Fibroblast of skin of right biceps (primary cell): Measurements from ENCODE around the gene VGLL1.

Source experiments
- DNase-seq: peaks from one replicate; pipeline ENCODE4 v3.0.0-alpha.2; 2013

The VGLL1 gene

GRCh38 chrX:136572030-136572429 is 40.0 kb downstream of the VGLL1 start:
- DNase-seq: no peak

DNA sequence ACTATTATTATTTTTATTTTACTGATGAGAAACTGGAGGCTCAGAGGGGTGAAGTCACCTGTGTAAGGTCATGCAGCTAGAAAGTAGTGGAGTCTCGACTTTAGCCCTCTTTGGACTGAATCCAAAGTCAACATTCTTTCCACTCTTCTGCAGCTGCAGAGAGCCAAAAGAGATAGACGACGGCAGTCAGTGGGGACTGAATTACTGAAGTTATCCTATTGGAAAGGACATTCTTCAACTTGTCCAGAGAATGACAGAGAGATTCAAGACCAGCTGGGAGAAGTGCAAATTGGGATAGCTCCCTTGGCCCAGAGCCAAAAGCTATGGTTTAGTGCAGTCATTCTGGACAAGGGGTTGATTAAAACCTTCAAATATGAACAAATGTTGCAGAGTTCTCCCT is 42.5 kb downstream of the VGLL1 start:
- DNase-seq: no peak

DNA sequence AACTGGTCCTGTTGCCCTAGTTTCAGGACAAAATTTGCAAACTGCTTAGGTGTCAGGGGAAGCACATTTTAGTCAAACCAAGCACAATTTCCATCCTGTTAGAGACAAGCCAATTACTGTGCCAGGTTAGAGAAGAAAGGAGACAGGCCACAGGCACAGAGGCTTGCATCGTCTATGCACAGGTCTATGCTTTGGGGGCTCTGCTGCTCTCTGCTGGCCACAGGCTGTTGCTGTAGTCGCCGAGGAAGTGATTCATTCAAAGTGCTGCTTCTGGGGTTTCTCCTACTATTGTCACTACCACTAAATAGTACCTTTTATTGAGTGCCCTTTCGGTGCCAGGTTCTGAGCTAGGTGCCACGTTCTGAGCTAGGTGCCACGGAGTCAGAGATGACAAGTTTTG is 45.5 kb downstream of the VGLL1 start:
- peak; percentile 30 for DNase-seq

DNA sequence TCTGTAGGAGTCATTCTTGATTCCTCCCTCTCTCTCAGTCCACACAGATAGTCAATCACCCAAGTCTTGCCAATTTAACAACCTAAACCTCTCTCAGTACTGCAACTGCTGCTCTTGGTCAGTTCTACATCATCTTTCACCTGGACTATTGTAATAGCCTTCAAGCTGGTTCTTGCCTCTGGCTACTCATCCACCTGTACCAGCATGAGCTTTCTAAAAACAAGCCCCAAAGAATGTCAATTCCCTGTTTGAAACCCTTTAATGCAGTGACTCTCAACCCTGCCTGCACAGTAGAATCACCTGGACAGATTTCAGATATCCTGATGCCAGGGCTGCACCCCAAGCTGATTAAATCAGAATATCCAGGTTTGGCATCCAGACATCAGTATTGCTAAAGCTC is 48.3 kb downstream of the VGLL1 start:
- DNase-seq: no peak

- DNase-seq: no peak
Observed at GRCh38 chrX:136582624-136583023, 50.6 kb downstream of the VGLL1 start.

DNA sequence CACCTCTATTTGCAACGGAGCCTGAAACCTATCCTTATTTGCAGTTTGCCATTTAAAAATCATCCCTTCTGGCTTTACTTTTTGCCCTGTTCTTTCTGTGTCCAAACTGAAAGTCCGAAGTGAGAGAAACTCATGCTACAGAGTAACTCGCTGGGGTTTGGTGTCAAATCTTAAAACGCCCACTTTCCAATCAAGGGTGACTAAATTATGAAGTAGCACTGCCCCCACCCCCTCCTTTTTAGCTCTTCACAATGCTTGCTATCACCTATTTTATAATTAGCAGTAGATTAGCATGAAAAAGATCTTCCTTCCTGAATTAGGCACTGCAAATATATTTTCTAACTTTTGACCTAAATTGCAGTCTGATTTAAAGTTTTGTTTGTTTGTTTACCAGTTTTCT is 52.5 kb downstream of the VGLL1 start:
- DNase-seq: no peak

- DNase-seq: no peak
Observed at GRCh38 chrX:136585262-136585661, 53.2 kb downstream of the VGLL1 start.

DNA sequence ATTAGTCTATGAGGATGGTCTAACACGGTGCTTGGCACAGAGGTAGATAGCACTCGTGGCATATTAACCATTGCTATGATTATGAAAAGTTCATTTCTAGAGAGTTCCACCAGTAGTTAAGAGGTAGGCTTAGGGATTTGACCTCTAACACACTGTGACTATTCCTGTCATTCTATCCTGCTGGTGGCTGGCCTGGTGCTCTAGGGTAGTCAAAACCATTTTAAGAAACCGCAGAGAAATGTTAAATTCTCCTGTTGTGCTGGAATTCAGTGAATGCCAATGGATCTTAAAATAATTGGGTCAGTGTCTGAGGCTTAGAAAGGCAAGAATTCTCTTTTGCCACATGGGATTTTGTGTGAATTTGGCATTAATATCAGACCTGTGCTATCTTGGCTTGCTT is 53.9 kb downstream of the VGLL1 start:
- no peak for DNase-seq

- DNase-seq: no peak
Observed at GRCh38 chrX:136586386-136586785, 54.4 kb downstream of the VGLL1 start.

DNA sequence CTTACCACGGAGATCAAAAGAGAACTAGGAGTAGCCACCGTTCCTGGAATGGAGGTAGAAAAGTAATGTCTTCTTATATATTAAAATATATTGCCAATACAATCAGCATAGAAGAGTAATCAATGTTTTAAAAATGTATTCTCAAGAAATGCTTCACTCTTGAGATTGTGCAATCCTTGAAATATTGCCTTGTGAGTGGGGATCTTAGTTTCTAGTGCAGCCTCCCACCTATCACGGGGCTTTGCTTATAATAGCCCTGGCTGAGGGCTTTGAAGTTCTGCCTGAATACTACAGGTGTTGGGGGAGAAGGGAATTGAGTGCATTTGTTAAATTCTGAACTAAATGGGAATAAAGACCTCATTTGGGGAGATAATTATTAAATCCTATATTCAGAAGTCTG is 55.5 kb downstream of the VGLL1 start:
- DNase-seq: no peak

DNA sequence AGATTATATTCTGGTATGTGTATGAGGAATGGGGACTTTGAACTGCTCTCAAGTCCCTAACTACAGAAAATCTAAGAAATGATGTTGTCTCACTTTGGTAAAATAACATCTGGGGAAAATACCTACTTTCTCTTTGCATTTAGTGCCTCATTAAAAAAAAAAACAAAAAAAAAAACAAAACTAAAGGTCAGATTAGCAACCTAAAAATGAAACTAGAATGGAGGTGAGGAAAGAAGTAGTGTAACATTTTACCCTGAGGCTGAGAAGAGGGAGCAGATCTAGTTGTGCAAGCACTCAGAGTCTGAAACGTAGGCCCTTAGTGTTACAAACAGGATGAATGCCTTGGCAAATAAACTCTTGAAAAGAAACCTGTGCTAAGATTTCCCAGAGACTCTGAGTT is 56.0 kb downstream of the VGLL1 start:
- no peak for DNase-seq

DNA sequence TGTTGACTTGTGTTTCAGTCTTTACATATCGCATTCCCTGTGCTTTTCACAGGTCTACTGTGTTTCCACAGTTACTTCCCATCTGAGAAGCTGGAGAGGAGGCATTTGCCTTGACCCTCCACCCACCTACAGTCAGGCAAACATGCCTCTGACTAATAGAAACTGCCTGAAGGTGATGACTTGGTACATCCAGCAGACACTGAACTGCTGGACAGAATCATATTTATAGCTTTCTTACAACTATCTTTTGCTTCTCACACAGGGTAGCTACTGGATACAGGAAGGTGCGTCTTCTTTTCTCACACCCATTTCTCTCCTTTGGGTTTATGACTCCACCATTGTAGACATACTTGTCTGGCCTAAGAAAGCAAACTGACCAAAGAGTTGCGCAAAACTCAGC is 58.0 kb downstream of the VGLL1 start:
- DNase-seq: no peak

DNA sequence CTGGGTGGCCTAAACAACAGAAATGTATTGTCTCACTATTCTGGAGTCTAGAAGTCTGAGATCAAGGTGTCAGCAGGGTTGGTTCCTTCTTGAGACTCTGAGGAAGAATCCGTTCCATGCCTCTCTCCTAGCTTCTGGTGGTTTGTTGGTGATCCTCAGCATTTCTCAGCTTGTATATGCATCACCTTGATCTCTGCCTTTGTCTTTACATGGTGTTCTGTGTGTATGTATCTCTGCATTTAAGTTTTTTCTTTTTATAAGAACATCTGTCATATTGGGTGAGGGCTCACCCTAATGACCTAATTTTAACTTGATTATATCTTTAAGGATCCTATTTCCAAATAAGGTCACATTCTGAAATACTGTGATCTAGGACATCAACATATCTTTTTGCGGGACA is 65.3 kb downstream of the VGLL1 start:
- no peak for DNase-seq

GRCh38 chrX:136597954-136598353 is 65.9 kb downstream of the VGLL1 start:
- no peak for DNase-seq

- DNase-seq: no peak
Observed at GRCh38 chrX:136598631-136599030, 66.6 kb downstream of the VGLL1 start.

DNA sequence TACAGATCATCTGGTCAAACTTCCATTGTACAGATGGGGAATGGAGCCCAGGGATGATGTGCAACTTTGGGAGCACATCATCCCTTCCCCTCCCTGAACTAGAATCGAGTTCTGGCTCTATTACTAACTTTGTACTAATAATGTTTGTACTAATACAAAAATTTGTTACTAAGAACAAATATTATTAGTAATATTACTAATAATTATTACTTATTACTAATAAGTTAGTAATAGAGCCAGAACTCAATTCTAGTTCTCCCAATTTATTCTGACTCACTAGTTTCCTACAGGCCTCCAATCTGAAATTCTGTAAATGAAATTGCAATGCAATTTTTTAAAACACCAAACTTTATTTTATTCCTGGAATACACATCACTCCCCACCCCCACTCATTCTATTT is 68.0 kb downstream of the VGLL1 start:
- no peak for DNase-seq
